Measurements from ENCODE around the gene TOR1A.

TOR1A gene

GRCh38 chr9:129848712-129849441 lies 24.9 kb upstream of the TOR1A start:
- Histone ChIP-seq H3K9ac (no peak overlapping the region), H3K9me3 (ENCODE audit: control insufficient read depth, low read length) (no peaks in the 10 kb centered on the region), H3K4me3 (ENCODE audit: low read depth, low read length) (no peak overlapping the region), H3K27me3 (ENCODE audit: control insufficient read depth, insufficient read depth, low read length) (no peaks in the 10 kb centered on the region), H3K4me1 (no peaks in the 10 kb centered on the region), H3K4me2 (ENCODE audit: low read length) (no peak overlapping the region), H3K36me3 (ENCODE audit: control insufficient read depth, insufficient read depth, low read length) (no peaks in the 10 kb centered on the region), H3K79me2 (no peaks in the 10 kb centered on the region), H2AFZ (no peak overlapping the region), H3K27ac (no peak overlapping the region)
- TF ChIP-seq CTCF (IDR thresholded peaks at IDR 0.05) = no peak

GRCh38 chr9:129845373-129845772 lies 21.4 kb upstream of the TOR1A start:
- no peak overlapping the region for H3K27ac ChIP-seq
- H2AFZ ChIP-seq = no peak overlapping the region
- TF ChIP-seq CTCF (IDR thresholded peaks at IDR 0.05) = no peak
- H3K4me3 ChIP-seq (ENCODE audit: low read depth, low read length) = no peak overlapping the region
- no peaks in the 10 kb centered on the region for H3K4me1 ChIP-seq
- H3K36me3 ChIP-seq (ENCODE audit: control insufficient read depth, insufficient read depth, low read length) = no peaks in the 10 kb centered on the region
- no peaks in the 10 kb centered on the region for H3K79me2 ChIP-seq
- no peaks in the 10 kb centered on the region for H3K9me3 ChIP-seq (ENCODE audit: control insufficient read depth, low read length)
- H3K9ac ChIP-seq = no peak overlapping the region
- no peak overlapping the region for H3K4me2 ChIP-seq (ENCODE audit: low read length)
- H3K27me3 ChIP-seq (ENCODE audit: control insufficient read depth, insufficient read depth, low read length) = no peaks in the 10 kb centered on the region

GRCh38 chr9:129841071-129841470 lies 17.1 kb upstream of the TOR1A start:
- Histone ChIP-seq H2AFZ (no peak overlapping the region), H3K27ac (no peak overlapping the region), H3K9me3 (ENCODE audit: control insufficient read depth, low read length) (no peaks in the 10 kb centered on the region), H3K36me3 (ENCODE audit: control insufficient read depth, insufficient read depth, low read length) (no peaks in the 10 kb centered on the region), H3K79me2 (peaks cover 10% of the 10 kb centered on the region), H3K9ac (no peak overlapping the region), H3K4me3 (ENCODE audit: low read depth, low read length) (no peak overlapping the region), H3K27me3 (ENCODE audit: control insufficient read depth, insufficient read depth, low read length) (no peaks in the 10 kb centered on the region), H3K4me2 (ENCODE audit: low read length) (no peak overlapping the region), H3K4me1 (no peaks in the 10 kb centered on the region)
- TF ChIP-seq CTCF (IDR thresholded peaks at IDR 0.05) = no peak

- Histone ChIP-seq H3K9ac (no peak overlapping the region), H3K27ac (no peak overlapping the region), H3K27me3 (ENCODE audit: control insufficient read depth, insufficient read depth, low read length) (no peaks in the 10 kb centered on the region), H3K36me3 (ENCODE audit: control insufficient read depth, insufficient read depth, low read length) (no peaks in the 10 kb centered on the region), H2AFZ (no peak overlapping the region), H3K4me2 (ENCODE audit: low read length) (no peak overlapping the region), H3K4me3 (ENCODE audit: low read depth, low read length) (no peak overlapping the region), H3K79me2 (peaks cover 16% of the 10 kb centered on the region), H3K9me3 (ENCODE audit: control insufficient read depth, low read length) (no peaks in the 10 kb centered on the region), H3K4me1 (no peaks in the 10 kb centered on the region)
- no peak for TF ChIP-seq CTCF (IDR thresholded peaks at IDR 0.05)
Observed at GRCh38 chr9:129840034-129840433, 16.1 kb upstream of the TOR1A start.

All from parathyroid adenoma (tissue), 2 donors.